Fibroblast of lung (primary cell): Measurements from ENCODE around the gene STARD5. TPM values are rescaled to one million over a fixed set of nuclear protein-coding genes. Genes with fewer than 3 reads are reported as not detected.

Experiments
- DNase-seq, 2 donors: peaks; one replicate each; pipeline versions ENCODE4 v3.0.0 to v3.0.0-alpha.2; 2010; ENCODE audit warnings: low read depth in 2 of 2
- H2AFZ ChIP-seq: 2 replicates; pipeline ENCODE4 v1.5.1; 2012; ENCODE audit warnings: low read length, control low read depth, inconsistent platforms
- H3K27ac ChIP-seq: 2 replicates; pipeline ENCODE4 v1.5.1; 2011; ENCODE audit warnings: low read length, control low read depth; ENCODE audit not compliant: insufficient read depth
- H3K27me3 ChIP-seq: 2 replicates; pipeline ENCODE4 v1.5.1; 2011; ENCODE audit warnings: mild to moderate bottlenecking, low read length; ENCODE audit not compliant: control insufficient read depth, insufficient read depth
- H3K36me3 ChIP-seq: 2 replicates; pipeline ENCODE4 v1.5.1; 2011; ENCODE audit warnings: low read length; ENCODE audit not compliant: control insufficient read depth, insufficient read depth
- H3K4me1 ChIP-seq: 2 replicates; pipeline ENCODE4 v1.5.1; 2011; ENCODE audit warnings: low read length; ENCODE audit not compliant: control insufficient read depth, insufficient read depth; ENCODE audit errors: extremely low read depth
- H3K4me2 ChIP-seq: 2 replicates; pipeline ENCODE4 v1.5.1; 2011; ENCODE audit warnings: low read length, control low read depth; ENCODE audit not compliant: insufficient read depth; ENCODE audit errors: extremely low read depth
- H3K4me3 ChIP-seq, 4 experiments: fragments of 200-600 bp in 1 of 4; sonication (generic) in 1 of 4; replicated peaks in 1 of 4; 2 replicates each; pipeline ENCODE4 v1.5.1; 2011 to 2016; ENCODE audit warnings: low read length in 4 of 4, low read depth in 3 of 4, mild to moderate bottlenecking in 3 of 4, control low read depth in 2 of 4, inconsistent platforms in 1 of 4, mixed read lengths in 1 of 4; ENCODE audit not compliant: insufficient read depth in 1 of 4; ENCODE audit errors: control extremely low read depth in 1 of 4
- H3K79me2 ChIP-seq: 2 replicates; pipeline ENCODE4 v1.5.1; 2012; ENCODE audit warnings: mild to moderate bottlenecking, low read length, inconsistent platforms; ENCODE audit not compliant: control insufficient read depth, insufficient read depth
- H3K9ac ChIP-seq: 2 replicates; pipeline ENCODE4 v1.5.1; 2011; ENCODE audit warnings: mild to moderate bottlenecking, low read length, control low read depth; ENCODE audit not compliant: insufficient read depth
- H3K9me3 ChIP-seq: 2 replicates; pipeline ENCODE4 v1.5.1; 2012; ENCODE audit warnings: low read depth, low read length; ENCODE audit not compliant: control insufficient read depth, insufficient read depth
- H4K20me1 ChIP-seq: 2 replicates; pipeline ENCODE4 v1.5.1; 2011; ENCODE audit warnings: low read length; ENCODE audit not compliant: control insufficient read depth, insufficient read depth; ENCODE audit errors: extremely low read depth
- EZH2 ChIP-seq: IDR thresholded peaks from 2 replicates; pipeline ENCODE4 v1.5.1; 2012; ENCODE audit warnings: low read length, control low read depth, mild to moderate bottlenecking; ENCODE audit errors: missing control alignments
- polyA plus RNA-seq, 2 donors: library from polyadenylated mRNA; depleted of rRNA in 1 of 2; stranded (reverse) in 1 of 2; unstranded in 1 of 2; fragments of >200 nt; gene quantifications; 2 replicates each; pipeline ENCODE4 v1.2.1, GENCODE V29; 2011 to 2012; ENCODE audit warnings: missing spikeins in 1 of 2
- total RNA-seq: library from RNA; depleted of rRNA; stranded (reverse); fragments of >200 nt; gene quantifications from 2 replicates; pipeline ENCODE4 v1.2.1, GENCODE V29; 2014
- TF ChIP-seq, protein P1 (sequence below), 2 donors: IDR thresholded peaks in 1 of 2; conservative IDR thresholded peaks in 1 of 2; 1 replicate in 1 of 2; 2 replicates in 1 of 2; pipeline ENCODE4 v1.5.1; 2011 to 2012; ENCODE audit warnings: low read length in 2 of 2, control low read depth in 1 of 2, inconsistent platforms in 1 of 2, low read depth in 1 of 2, mild to moderate bottlenecking in 1 of 2

STARD5 gene
- total and polyA plus RNA-seq, 2 donors (not counting 1 experiment from before 2014, with no cell fraction given), result 14.9 to 20.1 TPM

DNA sequence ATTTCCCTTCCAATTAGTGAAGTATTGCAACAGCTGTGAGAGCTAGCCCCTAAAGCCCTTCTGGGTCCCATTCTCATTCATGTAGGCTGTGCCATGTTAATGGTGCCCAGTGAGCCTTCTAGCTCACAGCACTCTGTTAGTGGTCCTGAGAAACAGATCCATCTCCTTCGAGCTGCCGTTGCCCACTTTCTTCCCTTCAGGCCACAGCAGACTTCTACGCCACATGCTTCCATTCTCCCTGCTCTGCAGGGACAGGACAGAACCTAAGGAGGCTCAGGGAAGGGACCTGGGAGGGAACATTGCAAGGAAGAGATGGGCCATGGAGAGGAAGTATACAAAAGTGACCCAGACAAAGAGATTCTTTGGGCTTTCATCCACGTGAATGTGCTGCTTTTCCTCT, 11.7 kb upstream of the STARD5 start:
- H3K4me1 ChIP-seq, result peaks cover 12% of the 10 kb centered on the region
- H3K79me2 ChIP-seq, result no peaks in the 10 kb centered on the region
- H3K27me3 ChIP-seq, result no peaks in the 10 kb centered on the region
- no peaks in the 10 kb centered on the region for H4K20me1 ChIP-seq
- no peaks in the 10 kb centered on the region for H3K36me3 ChIP-seq
- H3K27ac ChIP-seq, result no peak overlapping the region
- H2AFZ ChIP-seq, result no peak overlapping the region
- TF ChIP-seq, protein P1, sequence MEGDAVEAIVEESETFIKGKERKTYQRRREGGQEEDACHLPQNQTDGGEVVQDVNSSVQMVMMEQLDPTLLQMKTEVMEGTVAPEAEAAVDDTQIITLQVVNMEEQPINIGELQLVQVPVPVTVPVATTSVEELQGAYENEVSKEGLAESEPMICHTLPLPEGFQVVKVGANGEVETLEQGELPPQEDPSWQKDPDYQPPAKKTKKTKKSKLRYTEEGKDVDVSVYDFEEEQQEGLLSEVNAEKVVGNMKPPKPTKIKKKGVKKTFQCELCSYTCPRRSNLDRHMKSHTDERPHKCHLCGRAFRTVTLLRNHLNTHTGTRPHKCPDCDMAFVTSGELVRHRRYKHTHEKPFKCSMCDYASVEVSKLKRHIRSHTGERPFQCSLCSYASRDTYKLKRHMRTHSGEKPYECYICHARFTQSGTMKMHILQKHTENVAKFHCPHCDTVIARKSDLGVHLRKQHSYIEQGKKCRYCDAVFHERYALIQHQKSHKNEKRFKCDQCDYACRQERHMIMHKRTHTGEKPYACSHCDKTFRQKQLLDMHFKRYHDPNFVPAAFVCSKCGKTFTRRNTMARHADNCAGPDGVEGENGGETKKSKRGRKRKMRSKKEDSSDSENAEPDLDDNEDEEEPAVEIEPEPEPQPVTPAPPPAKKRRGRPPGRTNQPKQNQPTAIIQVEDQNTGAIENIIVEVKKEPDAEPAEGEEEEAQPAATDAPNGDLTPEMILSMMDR (conservative IDR thresholded peaks at IDR 0.05 in 1 of 2, IDR thresholded peaks at IDR 0.05 in 1 of 2; ENCODE audit: low read depth in 1 of 2, low read length in 2 of 2), result no peak
- no peak for TF ChIP-seq EZH2
- H3K4me3 ChIP-seq, result no peak overlapping the region
- H3K9me3 ChIP-seq, result no peaks in the 10 kb centered on the region
- no peak overlapping the region for H3K9ac ChIP-seq
- H3K4me2 ChIP-seq, result no peak overlapping the region
- DNase-seq, result no peak

- H3K27me3 ChIP-seq, result no peaks in the 10 kb centered on the region
- no peaks in the 10 kb centered on the region for H3K9me3 ChIP-seq
- no peak for TF ChIP-seq EZH2
- TF ChIP-seq, protein P1 (conservative IDR thresholded peaks at IDR 0.05 in 1 of 2, IDR thresholded peaks at IDR 0.05 in 1 of 2; ENCODE audit: low read depth in 1 of 2, low read length in 2 of 2), result no peak
- no peaks in the 10 kb centered on the region for H3K79me2 ChIP-seq
- H3K4me3 ChIP-seq, result no peak overlapping the region
- H3K4me2 ChIP-seq, result no peak overlapping the region
- H3K36me3 ChIP-seq, result no peaks in the 10 kb centered on the region
- no peaks in the 10 kb centered on the region for H4K20me1 ChIP-seq
- H3K27ac ChIP-seq, result no peak overlapping the region
- peaks cover 12% of the 10 kb centered on the region for H3K4me1 ChIP-seq
- H3K9ac ChIP-seq, result no peak overlapping the region
- DNase-seq, result peak in 1 of 2 donors; percentile 39
- H2AFZ ChIP-seq, result no peak overlapping the region
Measured at GRCh38 chr15:81334768-81335435, 11.0 kb upstream of the STARD5 start.

- Histone ChIP-seq H3K4me1 (peaks cover 10% of the 10 kb centered on the region), H4K20me1 (no peaks in the 10 kb centered on the region), H3K79me2 (no peaks in the 10 kb centered on the region), H3K27ac (no peak overlapping the region), H3K4me3 (no peak overlapping the region), H2AFZ (no peak overlapping the region), H3K36me3 (no peaks in the 10 kb centered on the region), H3K4me2 (no peak overlapping the region), H3K27me3 (no peaks in the 10 kb centered on the region), H3K9me3 (no peaks in the 10 kb centered on the region), H3K9ac (no peak overlapping the region)
- TF ChIP-seq, protein P1 (conservative IDR thresholded peaks at IDR 0.05 in 1 of 2, IDR thresholded peaks at IDR 0.05 in 1 of 2; ENCODE audit: low read depth in 1 of 2, low read length in 2 of 2), result no peak
- TF ChIP-seq EZH2, result no peak
- no peak for DNase-seq
Measured at GRCh38 chr15:81333363-81333762, 9.4 kb upstream of the STARD5 start.
